Measurements from ENCODE around the gene BCAN. TPM values are rescaled to one million over a fixed set of nuclear protein-coding genes. Genes with fewer than 3 reads are reported as not detected.

The BCAN gene
- total RNA-seq, 6 experiments from 2014 or later, result not detected

- Mint-ChIP-seq H3K9me3 (no peaks in the 10 kb centered on the region), H3K27ac (peak overlapping the region; percentile 81), H3K4me1 (ENCODE audit: low read depth) (peaks cover 95% of the 10 kb centered on the region), H3K27me3 (ENCODE audit: insufficient read depth) (peaks cover 4% of the 10 kb centered on the region), H3K36me3 (ENCODE audit: low read depth) (no peaks in the 10 kb centered on the region), H3K4me3 (peak overlapping the region; percentile 54; the same call in 1 of the 2 replicates)
- TF ChIP-seq CTCF (IDR thresholded peaks at IDR 0.05), result no peak
- DNase-seq, result no peak
Measured at GRCh38 chr1:156707417-156708217, 65.7 kb downstream of the BCAN start.

GRCh38 chr1:156708218-156708661 is 66.3 kb downstream of the BCAN start:
- Mint-ChIP-seq H3K4me1 (ENCODE audit: low read depth) (peaks cover 99% of the 10 kb centered on the region), H3K36me3 (ENCODE audit: low read depth) (no peaks in the 10 kb centered on the region), H3K9me3 (no peaks in the 10 kb centered on the region), H3K27ac (peak overlapping the region; percentile 81), H3K27me3 (ENCODE audit: insufficient read depth) (peaks cover 4% of the 10 kb centered on the region), H3K4me3 (peak overlapping the region; percentile 54)
- DNase-seq, result no peak
- no peak for TF ChIP-seq CTCF (IDR thresholded peaks at IDR 0.05)

GRCh38 chr1:156709031-156709430 is 67.1 kb downstream of the BCAN start:
- no peak for TF ChIP-seq CTCF (IDR thresholded peaks at IDR 0.05)
- H3K4me3 Mint-ChIP-seq, result no peak overlapping the region
- H3K27ac Mint-ChIP-seq, result peak overlapping the region; percentile 81
- H3K27me3 Mint-ChIP-seq (ENCODE audit: insufficient read depth), result peaks cover 1% of the 10 kb centered on the region
- peaks cover 94% of the 10 kb centered on the region for H3K4me1 Mint-ChIP-seq (ENCODE audit: low read depth)
- H3K36me3 Mint-ChIP-seq (ENCODE audit: low read depth), result no peaks in the 10 kb centered on the region
- no peak for DNase-seq
- no peaks in the 10 kb centered on the region for H3K9me3 Mint-ChIP-seq

Other genes with a start within 250 kb of the BCAN start
- 10 to 100 TPM; 50.0 to 60.1 (median 56.8) TPM for gene MEF2D, start 141.3 kb upstream of the BCAN start, total RNA-seq (2021; fragmentation: NEBNext Ultra II Directional; extraction: Animal tissue kit (Norgen Biotek cat#: 25700))
- gene IQGAP3, start 69.6 kb upstream of the BCAN start, total RNA-seq (2021; fragmentation: NEBNext Ultra II Directional; extraction: Animal tissue kit (Norgen Biotek cat#: 25700)), result 10 to 100 TPM; 13.9 to 33.3 (median 29.0) TPM
- gene TTC24, start 62.4 kb upstream of the BCAN start, total RNA-seq (2021; fragmentation: NEBNext Ultra II Directional; extraction: Animal tissue kit (Norgen Biotek cat#: 25700)), result not detected
- 10 to 100 TPM; 73.9 to 83.9 (median 76.7) TPM for gene NAXE, start 50.3 kb upstream of the BCAN start, total RNA-seq (2021; fragmentation: NEBNext Ultra II Directional; extraction: Animal tissue kit (Norgen Biotek cat#: 25700))
- 10 to 100 TPM; 25.0 to 35.8 (median 32.7) TPM for gene GPATCH4, start 40.6 kb upstream of the BCAN start, total RNA-seq (2021; fragmentation: NEBNext Ultra II Directional; extraction: Animal tissue kit (Norgen Biotek cat#: 25700))
- gene HAPLN2, start 22.7 kb upstream of the BCAN start, total RNA-seq (2021; fragmentation: NEBNext Ultra II Directional; extraction: Animal tissue kit (Norgen Biotek cat#: 25700)), result not detected
- 100 to 1,000 TPM; 106 to 126 (median 116) TPM for gene NES, start 35.3 kb downstream of the BCAN start, total RNA-seq (2021; fragmentation: NEBNext Ultra II Directional; extraction: Animal tissue kit (Norgen Biotek cat#: 25700))
- gene CRABP2, start 63.5 kb downstream of the BCAN start, total RNA-seq (2021; fragmentation: NEBNext Ultra II Directional; extraction: Animal tissue kit (Norgen Biotek cat#: 25700)), result 10 to 100 TPM; 55.9 to 70.4 (median 59.2) TPM
- gene METTL25B, start 86.4 kb downstream of the BCAN start, total RNA-seq (2021; fragmentation: NEBNext Ultra II Directional; extraction: Animal tissue kit (Norgen Biotek cat#: 25700)), result 10 to 100 TPM; 11.2 to 16.0 (median 13.9) TPM
- gene ISG20L2, start 86.6 kb downstream of the BCAN start, total RNA-seq (2021; fragmentation: NEBNext Ultra II Directional; extraction: Animal tissue kit (Norgen Biotek cat#: 25700)), result 10 to 100 TPM; 16.2 to 26.9 (median 20.6) TPM
- gene MRPL24, start 99.0 kb downstream of the BCAN start, total RNA-seq (2021; fragmentation: NEBNext Ultra II Directional; extraction: Animal tissue kit (Norgen Biotek cat#: 25700)), result 10 to 100 TPM; 82.5 to 93.7 (median 86.8) TPM
- 100 to 1,000 TPM; 229 to 324 (median 315) TPM for gene HDGF, start 109.6 kb downstream of the BCAN start, total RNA-seq (2021; fragmentation: NEBNext Ultra II Directional; extraction: Animal tissue kit (Norgen Biotek cat#: 25700))
- 10 to 100 TPM; 67.0 to 79.3 (median 71.5) TPM for gene PRCC, start 125.4 kb downstream of the BCAN start, total RNA-seq (2021; fragmentation: NEBNext Ultra II Directional; extraction: Animal tissue kit (Norgen Biotek cat#: 25700))
- gene SH2D2A, start 174.7 kb downstream of the BCAN start, total RNA-seq (2021; fragmentation: NEBNext Ultra II Directional; extraction: Animal tissue kit (Norgen Biotek cat#: 25700)), result under 1 TPM in 2 of 6 experiments, not detected in 4; 0.09 to 0.17 TPM
- not detected for gene INSRR, start 217.0 kb downstream of the BCAN start, total RNA-seq (2021; fragmentation: NEBNext Ultra II Directional; extraction: Animal tissue kit (Norgen Biotek cat#: 25700))
- gene NTRK1, start 218.7 kb downstream of the BCAN start, total RNA-seq (2021; fragmentation: NEBNext Ultra II Directional; extraction: Animal tissue kit (Norgen Biotek cat#: 25700)), result under 1 TPM in 1 of 6 experiments, not detected in 5; 0.10 TPM